Activated B cell treated with CpG ODN at 0.5 μM for 24 hours (primary cell): Measurements from ENCODE around the gene FAF2. TPM values are rescaled to one million over a fixed set of nuclear protein-coding genes. Genes with fewer than 3 reads are reported as not detected.

Experiments used
- ATAC-seq: fragments of 200-7000 bp; cut with Tn5 transposase; one replicate; pipeline ENCODE4 v1.10.0; 2021; ENCODE audit warnings: low read depth, mild to moderate bottlenecking, moderate library complexity
- CTCF ChIA-PET: fragments of 350-600 bp; sonication (Branson Sonifier 250); formaldehyde crosslinking; loops from one replicate; lab custom pipeline; 2021; ENCODE audit warnings: antibody characterized with exemption; lab: Charles Lee
- POLR2A ChIA-PET: fragments of 350-600 bp; sonication (Branson Sonifier 250); formaldehyde crosslinking; loops from one replicate; lab custom pipeline; 2021; ENCODE audit warnings: antibody characterized with exemption; lab: Charles Lee
- DNase-seq: peaks from one replicate; pipeline ENCODE4 v3.0.0; 2022
- H3K27ac Mint-ChIP-seq: one replicate; pipeline ENCODE4 v1.8.0; 2020; ENCODE audit warnings: mixed read lengths
- H3K27me3 Mint-ChIP-seq: one replicate; pipeline ENCODE4 v1.8.0; 2021; ENCODE audit warnings: mixed read lengths
- H3K36me3 Mint-ChIP-seq: one replicate; pipeline ENCODE4 v1.8.0; 2021; ENCODE audit warnings: low read depth, mixed read lengths
- H3K4me1 Mint-ChIP-seq: one replicate; pipeline ENCODE4 v1.8.0; 2021; ENCODE audit warnings: mixed read lengths
- H3K4me3 Mint-ChIP-seq: one replicate; pipeline ENCODE4 v1.8.0; 2020; ENCODE audit warnings: mild to moderate bottlenecking, mixed read lengths
- H3K9me3 Mint-ChIP-seq: one replicate; pipeline ENCODE4 v1.8.0; 2020; ENCODE audit warnings: mixed read lengths
- CTCF ChIP-seq: fragments of 200-600 bp; IDR thresholded peaks from one replicate; pipeline ENCODE4 v1.8.0; 2022; ENCODE audit warnings: antibody characterized with exemption, mild to moderate bottlenecking
- intact Hi-C: fragments of 100-400 bp; cut with micrococcal nuclease; formaldehyde crosslinking; loops from one replicate; pipeline ENCODE4 v1.15.1; 2024
- total RNA-seq: library from RNA; stranded (reverse); gene quantifications from 2 replicates; pipeline ENCODE4 v1.2.3, GENCODE V29; 2022

The FAF2 gene
- total RNA-seq, 1 donor from 2014 or later, result 39.0 TPM

GRCh38 chr5:176415240-176415951 lies 32.8 kb upstream of the FAF2 start:
- H3K4me1 Mint-ChIP-seq, result peaks cover 26% of the 10 kb centered on the region
- no peak for ATAC-seq

GRCh38 chr5:176415952-176416924 lies 31.9 kb upstream of the FAF2 start, which contains the start of gene CLTB:
Gene CLTB (minus strand): TSS chr5:176416539. CDS start chr5:176416363, 176 bp downstream.
- peaks cover 2% of the 10 kb centered on the region for H3K36me3 Mint-ChIP-seq
- ATAC-seq (peak; percentile 97), DNase-seq (peak; percentile 80)
- TF ChIP-seq CTCF, result no peak
- H3K9me3 Mint-ChIP-seq, result no peaks in the 10 kb centered on the region
- H3K27me3 Mint-ChIP-seq, result peaks cover 8% of the 10 kb centered on the region
- peak within 1 kb of the TSS; percentile 56 for H3K27ac Mint-ChIP-seq
- POLR2A ChIA-PET, result interaction anchor here (0.5 to 2.5 kb wide), 8 partner anchors 11 to 693 kb away, joined by 3 to 22 read pairs (median 3); partner anchors contain the start of genes FAF2 and RNF44
- CTCF ChIA-PET, result interaction anchor here (0.7 to 3.0 kb wide), 17 partner anchors 10 to 247 kb away, joined by 3 to 18 read pairs (median 4); partner anchors contain the start of gene RNF44
- H3K4me1 Mint-ChIP-seq, result peaks cover 26% of the 10 kb centered on the region
- H3K4me3 Mint-ChIP-seq, result peak within 1 kb of the TSS; percentile 80
- intact Hi-C loops, result loop anchor here (1.0 to 2.0 kb wide), 8 partner anchors 27 to 242 kb away; partner anchors contain the start of genes FAF2 and KIAA1191

More at GRCh38 chr5:176415240-176415951, 32.8 kb upstream of the FAF2 start:
- intact Hi-C loops, result no loop called here
- H3K36me3 Mint-ChIP-seq, result peaks cover 2% of the 10 kb centered on the region
- CTCF ChIA-PET, result interaction anchor here (0.6 to 3.0 kb wide), 4 partner anchors 32 to 163 kb away, joined by 3 to 18 read pairs (median 9); no protein-coding TSS in a partner anchor
- no peaks in the 10 kb centered on the region for H3K9me3 Mint-ChIP-seq
- H3K27me3 Mint-ChIP-seq, result peaks cover 3% of the 10 kb centered on the region
- POLR2A ChIA-PET, result interaction anchor here (0.6 to 2.5 kb wide), 7 partner anchors 10 to 794 kb away, joined by 3 to 22 read pairs (median 3); partner anchors contain the start of genes FAF2 and RNF44
- peak overlapping the region; percentile 56 for H3K27ac Mint-ChIP-seq
- no peak for DNase-seq
- H3K4me3 Mint-ChIP-seq, result peak overlapping the region; percentile 80
- no peak for TF ChIP-seq CTCF

- peak overlapping the region; percentile 77 for H3K4me3 Mint-ChIP-seq
- no peak overlapping the region for H3K27ac Mint-ChIP-seq
- H3K9me3 Mint-ChIP-seq, result no peaks in the 10 kb centered on the region
- ChIA-PET CTCF (interaction anchor here (0.7 to 3.0 kb wide), 17 partner anchors 10 to 246 kb away, joined by 3 to 18 read pairs (median 4); partner anchors contain the start of genes RNF44 and TSPAN17), POLR2A (interaction anchor here (0.5 to 2.5 kb wide), 5 partner anchors 31 to 694 kb away, joined by 3 to 22 read pairs (median 8); partner anchors contain the start of genes FAF2 and RNF44)
- DNase-seq (no peak), ATAC-seq (no peak)
- H3K27me3 Mint-ChIP-seq, result peaks cover 10% of the 10 kb centered on the region
- TF ChIP-seq CTCF, result no peak
- peaks cover 2% of the 10 kb centered on the region for H3K36me3 Mint-ChIP-seq
- intact Hi-C loops, result loop anchor here (1.0 to 2.0 kb wide), 8 partner anchors 28 to 241 kb away; partner anchors contain the start of genes FAF2 and KIAA1191
- peaks cover 22% of the 10 kb centered on the region for H3K4me1 Mint-ChIP-seq
These were observed 31.2 kb upstream of the FAF2 start for GRCh38 chr5:176416965-176417364.

GRCh38 chr5:176418251-176418650 lies 29.9 kb upstream of the FAF2 start:
- Mint-ChIP-seq H3K4me1 (peaks cover 22% of the 10 kb centered on the region), H3K27ac (no peak overlapping the region), H3K36me3 (no peaks in the 10 kb centered on the region), H3K9me3 (no peaks in the 10 kb centered on the region), H3K27me3 (peaks cover 10% of the 10 kb centered on the region), H3K4me3 (no peak overlapping the region)
- DNase-seq (no peak), ATAC-seq (no peak)
- no peak for TF ChIP-seq CTCF
- ChIA-PET POLR2A (interaction anchor here (1.3 kb wide), 1 partner anchor 30 kb away, joined by 5 read pairs; the partner anchor contains the start of gene FAF2), CTCF (interaction anchor here (0.9 to 1.4 kb wide), 5 partner anchors 12 to 242 kb away, joined by 3 to 4 read pairs (median 3); partner anchors contain the start of gene TSPAN17)
- intact Hi-C loops, result no loop called here
